Neural cell (in vitro differentiated cells): ENCODE measurements around the gene CSF2RB. TPM values are rescaled to one million over a fixed set of nuclear protein-coding genes. Genes with fewer than 3 reads are reported as not detected.

ENCODE experiments used
- H2AFZ ChIP-seq: fragments of 200-600, 300-800 bp; sonication (generic), shearing (Covaris generic); 2 replicates; pipeline ENCODE4 v1.6.0; 2014; ENCODE audit warnings: low read depth, mild to moderate bottlenecking, antibody characterized with exemption, low read length, moderate library complexity
- H3F3A ChIP-seq: fragments of 200-600 bp; shearing (Covaris generic); 2 replicates; pipeline ENCODE4 v1.6.1; 2016; ENCODE audit warnings: mild to moderate bottlenecking, moderate library complexity, mixed read lengths, antibody characterized with exemption, low read length; ENCODE audit not compliant: insufficient read depth, poor library complexity, severe bottlenecking
- H3K27ac ChIP-seq: fragments of 200-600, 300-800 bp; sonication (generic), shearing (Covaris generic); 2 replicates; pipeline ENCODE4 v1.5.1; 2014; ENCODE audit warnings: mild to moderate bottlenecking, low read length, moderate library complexity
- H3K27me3 ChIP-seq: fragments of 300-800, 200-600 bp; sonication (generic), shearing (Covaris generic); 2 replicates; pipeline ENCODE4 v1.6.0; 2014; ENCODE audit warnings: mild to moderate bottlenecking, low read depth, low read length, moderate library complexity; ENCODE audit not compliant: insufficient read depth
- H3K36me3 ChIP-seq: fragments of 300-800, 200-600 bp; sonication (generic), shearing (Covaris generic); 2 replicates; pipeline ENCODE4 v1.5.1; 2014; ENCODE audit warnings: mild to moderate bottlenecking, antibody characterized with exemption, low read length, moderate library complexity; ENCODE audit not compliant: insufficient read depth
- H3K4me2 ChIP-seq: fragments of 300-800, 200-600 bp; sonication (generic), shearing (Covaris generic); 2 replicates; pipeline ENCODE4 v1.6.0; 2014; ENCODE audit warnings: mild to moderate bottlenecking, low read length
- H3K4me3 ChIP-seq: fragments of 300-800, 200-600 bp; sonication (generic), shearing (Covaris generic); 2 replicates; pipeline ENCODE4 v1.5.1; 2014; ENCODE audit warnings: mild to moderate bottlenecking, low read length, moderate library complexity
- H3K79me2 ChIP-seq: fragments of 200-600 bp; shearing (Covaris generic); replicated peaks from 2 replicates; pipeline ENCODE4 v1.6.0; 2014; ENCODE audit warnings: mild to moderate bottlenecking, low read length, moderate library complexity; ENCODE audit not compliant: insufficient read depth
- H3K9ac ChIP-seq: fragments of 300-800, 200-600 bp; sonication (generic), shearing (Covaris generic); 2 replicates; pipeline ENCODE4 v1.6.1; 2016; ENCODE audit warnings: mild to moderate bottlenecking, low read length, mixed read lengths
- H3K9me2 ChIP-seq: fragments of 200-600 bp; shearing (Covaris generic); 2 replicates; pipeline ENCODE4 v1.6.1; 2016; ENCODE audit warnings: mild to moderate bottlenecking, low read length, mixed read lengths; ENCODE audit not compliant: insufficient read depth
- H3K9me3 ChIP-seq: fragments of 200-600, 300-800 bp; sonication (generic), shearing (Covaris generic); 2 replicates; pipeline ENCODE4 v1.6.1; 2016; ENCODE audit warnings: mild to moderate bottlenecking, mixed run types, low read length, moderate library complexity, mixed read lengths
- H4K20me1 ChIP-seq: fragments of 200-600 bp; shearing (Covaris generic); 2 replicates; pipeline ENCODE4 v1.6.1; 2016; ENCODE audit warnings: mild to moderate bottlenecking, mixed run types; ENCODE audit not compliant: insufficient read depth
- CTCF ChIP-seq: fragments of 450-650 bp; IDR thresholded peaks from 2 replicates; pipeline ENCODE4 v1.5.1; 2014; ENCODE audit warnings: antibody characterized with exemption, mild to moderate bottlenecking, moderate library complexity; ENCODE audit not compliant: poor library complexity, severe bottlenecking
- EP300 ChIP-seq: fragments of 450-650 bp; conservative IDR thresholded peaks from 2 replicates; pipeline ENCODE4 v1.6.1; 2014; ENCODE audit warnings: antibody characterized with exemption, mild to moderate bottlenecking, moderate library complexity; ENCODE audit not compliant: poor library complexity, severe bottlenecking
- EZH2 ChIP-seq: fragments of 200-600, 300-800 bp; shearing (Covaris generic), sonication (generic); IDR thresholded peaks from 2 replicates; pipeline ENCODE4 v1.6.1; 2014; ENCODE audit warnings: antibody characterized with exemption, low read length, borderline replicate concordance, mild to moderate bottlenecking; ENCODE audit not compliant: insufficient read depth, poor library complexity, severe bottlenecking
- MXI1 ChIP-seq: fragments of 450-650 bp; conservative IDR thresholded peaks from 2 replicates; pipeline ENCODE4 v1.6.1; 2014; ENCODE audit warnings: antibody characterized with exemption, mild to moderate bottlenecking; ENCODE audit not compliant: poor library complexity, severe bottlenecking
- POLR2AphosphoS5 ChIP-seq: IDR thresholded peaks from 2 replicates; pipeline ENCODE4 v1.6.1; 2012
- RAD21 ChIP-seq: fragments of 450-650 bp; conservative IDR thresholded peaks from 2 replicates; pipeline ENCODE4 v1.6.1; 2014; ENCODE audit warnings: antibody characterized with exemption, mild to moderate bottlenecking, moderate library complexity
- REST ChIP-seq: IDR thresholded peaks from 2 replicates; pipeline ENCODE4 v1.6.1; 2012; ENCODE audit warnings: borderline replicate concordance
- SMC3 ChIP-seq: fragments of 450-650 bp; conservative IDR thresholded peaks from 2 replicates; pipeline ENCODE4 v1.6.1; 2014; ENCODE audit warnings: antibody characterized with exemption, mild to moderate bottlenecking, moderate library complexity; ENCODE audit not compliant: poor library complexity
- TAF1 ChIP-seq: IDR thresholded peaks from 2 replicates; pipeline ENCODE4 v1.6.1; 2012; ENCODE audit warnings: low read depth
- polyA plus RNA-seq: library from polyadenylated mRNA; depleted of rRNA; stranded (reverse); fragments of >200 nt; gene quantifications from 2 replicates; pipeline ENCODE4 v1.2.3, GENCODE V29; 2014

The CSF2RB gene
- polyA plus RNA-seq, 1 donor from 2014 or later = not detected

GRCh38 chr22:36901411-36902142, 11.9 kb upstream of the CSF2RB start:
- Histone ChIP-seq H3K79me2 (no peaks in the 10 kb centered on the region), H3K9ac (no peak overlapping the region), H3K9me2 (no peaks in the 10 kb centered on the region), H3K4me3 (no peak overlapping the region), H3K36me3 (no peaks in the 10 kb centered on the region), H3K27me3 (no peaks in the 10 kb centered on the region), H3K27ac (no peak overlapping the region), H2AFZ (no peak overlapping the region), H3K9me3 (no peaks in the 10 kb centered on the region), H3F3A (no peaks in the 10 kb centered on the region), H3K4me2 (no peak overlapping the region), H4K20me1 (no peaks in the 10 kb centered on the region)
- TF ChIP-seq EZH2 = no peak
- no peak for TF ChIP-seq EP300
- TF ChIP-seq POLR2AphosphoS5 = no peak
- no peak for TF ChIP-seq TAF1
- TF ChIP-seq CTCF = no peak
- no peak for TF ChIP-seq REST
- TF ChIP-seq SMC3 = no peak
- no peak for TF ChIP-seq MXI1
- TF ChIP-seq RAD21 = no peak

GRCh38 chr22:36902143-36902926, 11.1 kb upstream of the CSF2RB start:
- H4K20me1 ChIP-seq = no peaks in the 10 kb centered on the region
- TF ChIP-seq RAD21 (no peak), MXI1 (no peak), SMC3 (no peak), EP300 (no peak), TAF1 (no peak), CTCF (no peak)

More at GRCh38 chr22:36902143-36902926, 11.1 kb upstream of the CSF2RB start:
- no peaks in the 10 kb centered on the region for H3K9me3 ChIP-seq
- H3K4me2 ChIP-seq = no peak overlapping the region
- no peaks in the 10 kb centered on the region for H3F3A ChIP-seq
- no peaks in the 10 kb centered on the region for H3K36me3 ChIP-seq
- H3K27me3 ChIP-seq = no peaks in the 10 kb centered on the region
- H3K9me2 ChIP-seq = no peaks in the 10 kb centered on the region
- H3K9ac ChIP-seq = no peak overlapping the region
- no peak overlapping the region for H3K4me3 ChIP-seq
- H2AFZ ChIP-seq = no peak overlapping the region
- H3K27ac ChIP-seq = no peak overlapping the region
- H3K79me2 ChIP-seq = no peaks in the 10 kb centered on the region
